Daoy (cell line): ENCODE data around the gene DMD. TPM values are rescaled to one million over a fixed set of nuclear protein-coding genes. Genes with fewer than 3 reads are reported as not detected.

ENCODE experiments used
- DNase-seq: peaks from one replicate; pipeline ENCODE4 v3.0.0-alpha.2; 2015; ENCODE audit warnings: low read depth
- total RNA-seq: library from RNA; depleted of rRNA; stranded (reverse); fragments of >200 nt; shearing (Covaris generic); gene quantifications from 2 replicates; pipeline ENCODE4 v1.2.3, GENCODE V29; 2014

The DMD gene
- total RNA-seq, 1 experiment from 2014 or later, result 14.1 TPM

DNA sequence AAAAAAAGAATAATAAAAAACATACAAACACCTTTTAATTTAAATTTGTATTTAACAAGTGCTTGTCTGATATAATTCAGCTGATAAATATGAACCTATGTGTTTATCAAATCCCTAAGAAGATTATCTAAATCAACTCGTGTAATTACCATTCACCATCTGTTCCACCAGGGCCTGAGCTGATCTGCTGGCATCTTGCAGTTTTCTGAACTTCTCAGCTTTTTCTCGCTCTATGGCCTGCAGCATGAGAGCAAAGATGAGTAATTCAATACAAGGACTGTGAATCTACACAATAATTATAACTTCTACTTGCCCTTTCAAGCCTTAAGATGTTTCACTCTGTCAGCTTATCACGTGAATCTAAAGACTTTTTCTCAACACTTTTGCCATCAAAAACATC lies 709.7 kb downstream of the DMD start:
- no peak for DNase-seq

- no peak for DNase-seq
Observed at GRCh38 chrX:32496671-32497070, 714.7 kb downstream of the DMD start.

DNA sequence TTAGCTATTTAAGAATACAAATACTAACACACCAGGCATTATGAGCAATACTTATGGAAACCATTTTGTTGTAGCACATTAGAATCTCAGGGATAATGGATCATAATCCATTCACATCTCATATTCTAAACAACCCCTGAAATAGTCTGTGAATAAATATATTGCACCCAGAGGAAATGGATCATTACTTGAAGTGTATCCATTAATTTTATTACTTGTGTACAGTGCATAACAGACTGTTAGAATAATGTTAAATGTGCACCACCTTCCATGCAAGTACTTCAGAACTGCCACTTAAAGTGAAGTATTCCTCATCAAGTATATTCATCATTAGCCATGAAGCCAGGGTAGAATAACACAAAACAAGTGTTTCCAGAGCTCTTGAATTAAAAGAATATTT lies 715.5 kb downstream of the DMD start:
- DNase-seq, result no peak

GRCh38 chrX:32489125-32489524 lies 722.2 kb downstream of the DMD start:
- no peak for DNase-seq

DNA sequence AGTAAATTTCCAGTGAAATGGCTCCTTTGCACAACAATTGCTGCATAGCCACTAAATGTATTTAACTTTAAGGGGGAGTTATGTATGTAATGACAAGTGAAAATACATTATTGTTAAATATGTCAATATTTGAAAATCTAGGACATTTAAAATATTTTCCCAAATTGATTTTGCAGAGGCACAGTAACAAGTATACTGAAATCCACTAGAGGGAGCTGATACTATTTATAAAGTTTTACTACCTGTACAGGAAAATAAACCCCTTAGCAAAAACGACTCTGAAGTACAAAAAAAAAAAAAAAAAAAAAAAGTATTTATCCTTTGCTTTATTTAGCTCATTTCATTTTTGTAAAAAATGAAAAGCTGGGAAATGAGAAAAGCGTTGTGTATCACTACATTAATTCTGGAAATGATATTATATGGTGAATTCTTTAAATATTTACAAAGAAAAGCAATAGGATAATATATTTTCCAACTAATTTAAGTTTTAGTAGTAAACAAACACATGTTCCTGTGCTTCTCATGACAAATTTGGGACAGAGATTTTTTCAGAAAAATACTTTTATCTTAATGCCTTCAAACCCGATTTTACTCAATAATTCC lies 727.7 kb downstream of the DMD start:
- no peak for DNase-seq

DNA sequence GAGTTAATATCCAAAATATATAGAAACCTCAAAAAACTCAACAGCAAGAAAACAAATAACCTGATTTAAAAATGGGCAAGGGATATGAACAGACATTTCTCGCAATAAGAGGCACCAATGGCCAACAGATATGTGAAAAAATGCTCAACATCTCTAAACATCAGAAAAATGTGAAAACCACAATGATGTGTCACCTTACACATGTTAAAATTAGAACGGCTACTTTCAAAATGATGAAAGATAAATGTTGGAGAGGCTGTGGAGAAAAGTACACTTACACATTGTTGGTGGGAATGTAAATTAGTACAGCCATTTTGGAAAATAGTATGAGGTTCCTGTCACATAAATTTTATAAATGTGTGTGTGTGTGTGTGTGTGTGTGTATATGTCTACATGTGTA lies 731.3 kb downstream of the DMD start:
- no peak for DNase-seq

DNA sequence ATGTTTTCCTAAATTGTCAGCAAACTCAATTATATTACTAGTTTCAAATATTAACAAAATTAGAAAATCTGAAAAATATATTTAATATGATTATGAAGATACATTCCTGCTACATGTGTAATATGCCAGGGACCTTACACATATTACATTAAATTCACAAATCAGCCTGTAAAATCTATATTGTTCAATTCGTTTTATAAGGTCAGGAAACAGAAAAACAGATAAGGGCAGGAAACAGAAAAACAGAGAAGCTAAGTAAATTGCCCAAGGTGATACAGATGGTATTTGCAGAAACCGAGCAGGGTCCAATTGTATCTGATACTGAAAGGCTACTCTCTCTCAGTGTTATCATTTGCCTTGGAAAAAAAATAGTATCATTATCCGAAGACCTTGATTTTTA lies 739.0 kb downstream of the DMD start:
- DNase-seq, result no peak

DNA sequence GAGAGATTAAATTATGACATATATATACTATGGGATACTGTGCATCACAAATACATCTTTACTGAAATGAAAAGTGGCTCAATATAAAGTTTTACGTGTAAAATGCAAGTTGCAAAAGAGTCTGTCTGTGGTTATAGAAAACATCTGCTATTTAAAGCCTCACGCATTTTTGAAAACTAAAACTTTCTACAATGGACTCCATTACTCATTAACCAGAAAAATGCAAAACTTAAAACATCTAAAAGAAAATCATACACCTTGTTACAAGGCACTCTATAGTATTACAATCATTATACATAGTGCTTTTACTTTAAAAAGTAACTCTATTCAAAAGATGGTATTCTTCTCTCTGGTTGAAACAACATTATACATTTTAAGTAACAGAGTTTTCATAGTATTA lies 755.6 kb downstream of the DMD start:
- no peak for DNase-seq

GRCh38 chrX:32451954-32452695 lies 759.2 kb downstream of the DMD start:
- DNase-seq, result no peak

DNA sequence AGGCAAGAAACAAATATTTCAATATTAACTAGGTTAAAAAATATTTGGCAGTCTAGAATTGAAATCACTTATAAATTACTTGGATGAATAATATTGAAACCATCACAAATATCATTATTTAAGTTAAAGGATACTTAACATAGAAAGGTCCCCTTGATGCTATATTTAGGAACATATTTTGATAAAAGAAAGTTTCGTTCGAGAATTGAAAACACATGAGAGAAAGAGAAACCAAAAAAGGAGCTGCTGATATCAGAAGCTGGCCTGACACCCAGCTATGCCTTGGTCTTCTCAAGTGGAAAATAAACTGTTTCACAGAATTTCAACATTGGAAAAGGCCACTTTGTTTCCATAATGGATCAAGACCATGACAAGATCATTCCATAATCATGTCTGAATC lies 762.4 kb downstream of the DMD start:
- DNase-seq, result no peak

- peak; percentile 21 for DNase-seq
Observed at GRCh38 chrX:32448320-32448719, 763.0 kb downstream of the DMD start.

GRCh38 chrX:32447640-32448039 lies 763.7 kb downstream of the DMD start:
- DNase-seq, result no peak

DNA sequence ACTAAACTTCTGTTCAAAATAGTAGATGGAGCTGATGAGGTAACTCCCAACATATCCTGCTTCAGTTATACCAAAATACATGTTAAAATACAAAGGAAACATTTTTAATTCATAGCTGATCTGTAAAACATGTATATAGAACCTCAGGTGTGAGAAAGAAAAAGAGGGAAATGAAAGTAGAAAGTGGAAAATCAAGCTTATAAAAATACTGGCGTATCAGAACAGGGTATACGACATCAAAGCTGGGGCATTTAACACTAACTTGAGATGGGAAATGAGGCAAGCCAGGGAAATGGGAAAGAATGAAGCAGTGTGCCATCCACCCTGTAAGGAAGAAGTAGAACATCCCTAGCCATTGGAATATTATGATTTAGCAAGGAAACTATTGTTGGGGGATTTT lies 767.5 kb downstream of the DMD start:
- DNase-seq, result no peak

DNA sequence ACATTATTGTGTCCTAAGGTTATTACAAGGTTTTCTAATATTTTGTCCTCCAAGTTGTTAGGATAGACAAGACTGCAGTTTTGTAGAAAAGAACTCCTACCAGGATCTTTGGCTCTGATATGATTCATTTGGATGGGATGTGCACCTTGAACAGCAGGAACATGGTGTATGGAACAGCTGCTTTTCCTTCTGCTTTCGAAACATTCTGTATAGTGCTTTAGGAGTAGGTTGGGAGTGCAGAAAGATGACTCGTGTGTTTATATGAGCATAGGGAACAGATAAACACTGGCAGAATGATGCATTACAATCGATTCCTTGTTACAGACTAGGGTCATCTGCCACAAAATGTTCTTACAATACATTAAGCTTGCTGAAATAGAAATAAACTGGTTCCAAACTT lies 790.1 kb downstream of the DMD start:
- no peak for DNase-seq

- peak; percentile 19 for DNase-seq
Observed at GRCh38 chrX:32408389-32408788, 803.0 kb downstream of the DMD start.

GRCh38 chrX:32397562-32398216 lies 813.7 kb downstream of the DMD start:
- no peak for DNase-seq

DNA sequence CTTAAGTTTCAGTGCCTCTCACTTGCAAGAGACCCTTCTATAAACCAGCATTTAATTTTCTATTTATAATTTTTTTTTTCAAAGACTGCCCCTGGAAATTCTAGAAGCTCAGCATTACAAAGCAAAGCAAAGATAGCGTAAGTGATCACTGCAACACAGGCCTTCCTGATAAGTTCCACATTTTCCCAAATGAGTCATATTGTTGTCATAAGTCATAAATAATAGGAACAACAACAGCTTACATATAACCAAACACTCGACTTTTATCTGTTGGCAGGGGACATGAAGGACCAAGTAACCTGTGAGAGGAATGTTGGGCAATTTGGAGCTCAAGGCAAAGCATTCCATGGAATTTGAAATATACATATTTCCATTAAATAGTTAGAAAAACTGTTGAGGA lies 815.5 kb downstream of the DMD start:
- DNase-seq, result no peak

- no peak for DNase-seq
Observed at GRCh38 chrX:32392655-32393054, 818.7 kb downstream of the DMD start.

GRCh38 chrX:32370456-32371205 lies 840.7 kb downstream of the DMD start:
- no peak for DNase-seq

- no peak for DNase-seq
Observed at GRCh38 chrX:32293962-32294700, 917.2 kb downstream of the DMD start.

GRCh38 chrX:32289356-32289755 lies 922.0 kb downstream of the DMD start:
- DNase-seq, result no peak

DNA sequence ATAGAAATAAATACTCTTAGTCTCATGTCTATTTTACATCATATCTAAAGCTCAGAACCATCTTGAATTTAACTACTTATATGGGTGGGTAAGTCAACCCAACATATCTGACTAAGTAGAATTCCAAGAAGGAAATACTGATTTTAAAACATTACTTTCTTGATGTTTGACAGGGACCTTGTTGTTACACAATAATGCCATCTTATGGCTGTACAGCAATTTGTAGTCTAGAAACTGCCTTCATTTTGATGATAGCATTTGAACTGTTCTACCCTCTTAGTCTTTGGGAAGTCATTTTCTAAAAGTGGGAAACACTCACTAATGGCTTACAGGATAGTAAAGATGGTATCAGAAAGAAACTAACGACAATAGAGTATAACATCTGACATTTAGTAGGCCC lies 929.5 kb downstream of the DMD start:
- no peak for DNase-seq
